Measurements from ENCODE around the gene TNFAIP8. TPM values are rescaled to one million over a fixed set of nuclear protein-coding genes. Genes with fewer than 3 reads are reported as not detected.
A peak's percentile ranks its signal among the peaks of the same experiment; 100 is the strongest.

The TNFAIP8 gene
- total RNA-seq, 1 donor from 2014 or later, result 29.5 TPM

- Histone ChIP-seq H3K36me3 (no peaks in the 10 kb centered on the region), H3K27me3 (ENCODE audit: low read depth) (no peaks in the 10 kb centered on the region), H3K4me1 (peaks cover 47% of the 10 kb centered on the region), H3K9me3 (no peaks in the 10 kb centered on the region), H3K27ac (peak overlapping the region; percentile 82), H3K4me3 (peak overlapping the region; percentile 74)
- no peak for TF ChIP-seq CTCF (IDR thresholded peaks at IDR 0.05)
- ATAC-seq (peak in 1 of 2 donors; percentile 11), DNase-seq (no peak)
- intact Hi-C loops (cut with DNase I), result no loop called here
Measured at GRCh38 chr5:119356612-119357188, 881 bp downstream of the TNFAIP8 start.

DNA sequence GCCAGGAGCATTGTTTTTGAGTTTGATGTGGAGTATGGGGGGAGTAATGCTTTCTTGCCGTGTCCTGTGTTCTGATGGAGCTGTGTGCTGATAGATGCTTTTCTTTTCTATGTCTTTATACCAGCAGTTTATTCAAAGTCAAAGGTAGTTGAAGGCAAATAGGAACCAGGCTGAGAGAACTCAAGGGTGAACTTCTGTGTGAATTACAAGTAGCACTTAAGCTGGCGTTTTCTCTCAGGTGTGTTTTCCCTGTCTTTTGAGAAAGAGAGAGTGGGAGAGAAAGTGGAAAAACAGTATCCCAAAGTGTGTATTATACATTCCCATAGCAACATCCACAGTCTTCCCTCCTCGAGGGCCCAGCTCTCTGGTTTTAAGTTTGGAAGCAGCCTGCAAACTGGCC lies 1.5 kb downstream of the TNFAIP8 start:
- Histone ChIP-seq H3K4me1 (peaks cover 50% of the 10 kb centered on the region), H3K36me3 (no peaks in the 10 kb centered on the region), H3K27ac (peak overlapping the region; percentile 82), H3K27me3 (ENCODE audit: low read depth) (no peaks in the 10 kb centered on the region), H3K4me3 (peak overlapping the region; percentile 74), H3K9me3 (no peaks in the 10 kb centered on the region)
- ATAC-seq, result no peak
- no peak for DNase-seq
- intact Hi-C loops (cut with DNase I), result no loop called here
- TF ChIP-seq CTCF (IDR thresholded peaks at IDR 0.05), result no peak

- DNase-seq, result no peak
- Histone ChIP-seq H3K4me1 (peaks cover 50% of the 10 kb centered on the region), H3K9me3 (no peaks in the 10 kb centered on the region), H3K27ac (peak overlapping the region; percentile 82), H3K4me3 (peak overlapping the region; percentile 74), H3K36me3 (no peaks in the 10 kb centered on the region), H3K27me3 (ENCODE audit: low read depth) (no peaks in the 10 kb centered on the region)
- intact Hi-C loops (cut with DNase I), result no loop called here
- TF ChIP-seq CTCF (IDR thresholded peaks at IDR 0.05), result no peak
- no peak for ATAC-seq
Measured at GRCh38 chr5:119357808-119358529, 2.1 kb downstream of the TNFAIP8 start.

DNA sequence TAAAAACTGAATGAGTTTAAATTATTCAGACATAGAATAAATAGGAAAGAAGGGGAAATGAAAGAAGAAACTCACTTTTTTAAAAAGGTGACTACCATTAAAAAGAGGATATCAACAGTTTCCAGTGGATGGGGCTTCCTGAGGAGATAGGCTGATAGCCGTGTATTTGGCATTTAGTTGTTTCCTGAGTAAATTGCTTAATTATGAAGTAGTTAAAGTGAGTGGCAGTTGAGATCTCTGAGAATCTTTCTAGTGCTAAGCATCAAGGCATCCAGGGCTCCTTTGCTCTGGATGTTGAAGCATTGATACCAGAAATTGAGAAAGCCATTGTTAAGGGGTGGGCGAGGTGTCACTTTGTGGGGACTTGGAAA lies 2.7 kb downstream of the TNFAIP8 start:
- Histone ChIP-seq H3K27ac (no peak overlapping the region), H3K36me3 (no peaks in the 10 kb centered on the region), H3K9me3 (no peaks in the 10 kb centered on the region), H3K4me1 (peaks cover 50% of the 10 kb centered on the region), H3K27me3 (ENCODE audit: low read depth) (no peaks in the 10 kb centered on the region), H3K4me3 (peak overlapping the region; percentile 74)
- intact Hi-C loops (cut with DNase I), result no loop called here
- DNase-seq (no peak), ATAC-seq (no peak)
- TF ChIP-seq CTCF (IDR thresholded peaks at IDR 0.05), result no peak

DNA sequence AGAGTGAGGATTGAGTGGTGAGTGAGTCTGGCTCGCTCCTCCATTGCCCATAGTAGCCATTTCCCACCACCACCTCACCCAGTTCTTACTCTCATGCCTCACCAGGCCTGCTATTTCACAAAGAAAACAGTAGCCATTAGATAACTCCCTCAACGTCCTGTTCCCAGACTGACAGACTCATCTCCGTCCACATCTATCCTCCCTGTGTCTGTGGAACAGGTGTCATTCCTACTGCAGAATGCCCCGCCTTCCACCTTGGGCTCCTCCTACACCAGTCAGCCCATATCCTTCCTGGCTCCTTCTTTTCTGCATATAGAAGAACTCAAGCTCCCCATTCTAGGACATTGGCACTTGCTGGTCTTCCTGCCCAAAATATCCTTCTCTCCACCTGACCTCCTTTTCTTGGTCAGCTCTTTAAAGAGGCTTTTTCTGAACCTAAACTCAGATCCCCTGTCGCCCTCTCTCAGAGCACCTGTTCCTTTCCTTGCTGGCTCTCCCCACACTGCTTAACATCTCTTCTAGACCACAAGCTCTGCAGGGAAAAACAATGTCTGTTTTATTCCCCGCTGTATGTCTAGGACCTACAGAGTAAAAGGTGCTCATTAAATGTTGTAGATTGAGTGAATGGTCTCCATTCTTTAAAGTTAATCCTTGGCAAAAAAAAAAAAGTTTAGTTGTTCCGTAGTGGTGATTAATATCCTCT lies 3.2 kb downstream of the TNFAIP8 start:
- H3K36me3 ChIP-seq, result no peaks in the 10 kb centered on the region
- no peak for ATAC-seq
- peaks cover 47% of the 10 kb centered on the region for H3K4me1 ChIP-seq
- no peak overlapping the region for H3K27ac ChIP-seq
- intact Hi-C loops (cut with DNase I), result no loop called here
- H3K4me3 ChIP-seq, result no peak overlapping the region
- H3K9me3 ChIP-seq, result no peaks in the 10 kb centered on the region
- no peaks in the 10 kb centered on the region for H3K27me3 ChIP-seq (ENCODE audit: low read depth)
- TF ChIP-seq CTCF (IDR thresholded peaks at IDR 0.05), result no peak
- no peak for DNase-seq
